Measurements from ENCODE around the gene SOHLH2. TPM values are rescaled to one million over a fixed set of nuclear protein-coding genes. Genes with fewer than 3 reads are reported as not detected.

SOHLH2 gene
- total RNA-seq, 2 experiments from 2014 or later = not detected

- ATAC-seq = no peak
- DNase-seq = no peak
- H3K4me3 Mint-ChIP-seq = no peak overlapping the region
- intact Hi-C loops (cut with micrococcal nuclease) = no loop called here
- CTCF ChIA-PET = no interaction called here
- no peak overlapping the region for H3K27ac Mint-ChIP-seq
- no peaks in the 10 kb centered on the region for H3K27me3 Mint-ChIP-seq
- TF ChIP-seq CTCF (IDR thresholded peaks at IDR 0.05) = no peak
- POLR2A ChIA-PET = no interaction called here
- no peaks in the 10 kb centered on the region for H3K9me3 Mint-ChIP-seq
- no peaks in the 10 kb centered on the region for H3K36me3 Mint-ChIP-seq (ENCODE audit: low read depth)
- H3K4me1 Mint-ChIP-seq (ENCODE audit: low read depth) = no peaks in the 10 kb centered on the region
Observed at GRCh38 chr13:36142735-36143134, 71.6 kb downstream of the SOHLH2 start.

DNA sequence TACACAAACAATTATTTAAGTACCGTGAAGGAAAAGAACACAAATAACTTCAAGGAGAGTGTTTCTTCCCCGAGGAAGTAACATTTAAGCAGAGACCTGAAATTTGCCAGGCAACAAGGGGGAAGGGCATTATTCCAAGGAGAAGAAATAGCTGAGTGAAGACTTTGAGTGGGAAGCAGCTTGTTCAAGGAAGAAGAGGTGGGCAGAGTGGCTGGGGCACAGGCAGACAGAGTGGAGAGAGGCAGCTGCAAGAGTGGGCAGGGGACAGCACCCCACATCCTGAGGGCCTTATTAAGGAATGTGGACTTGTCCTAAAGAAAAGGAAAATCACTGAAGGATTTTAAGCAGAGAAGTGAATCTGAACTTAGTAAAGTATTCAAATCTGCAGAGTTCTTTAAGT lies 78.5 kb downstream of the SOHLH2 start:
- no peak for TF ChIP-seq CTCF (IDR thresholded peaks at IDR 0.05)
- ATAC-seq (no peak), DNase-seq (no peak)
- Mint-ChIP-seq H3K9me3 (peaks cover 2% of the 10 kb centered on the region), H3K27me3 (peaks cover 12% of the 10 kb centered on the region), H3K36me3 (ENCODE audit: low read depth) (no peaks in the 10 kb centered on the region), H3K4me1 (ENCODE audit: low read depth) (no peaks in the 10 kb centered on the region), H3K4me3 (no peak overlapping the region), H3K27ac (no peak overlapping the region)
- ChIA-PET POLR2A (no interaction called here), CTCF (no interaction called here)
- intact Hi-C loops (cut with micrococcal nuclease) = no loop called here

GRCh38 chr13:36134632-36135031 lies 79.7 kb downstream of the SOHLH2 start:
- DNase-seq = no peak
- TF ChIP-seq CTCF (IDR thresholded peaks at IDR 0.05) = no peak
- intact Hi-C loops (cut with micrococcal nuclease) = no loop called here
- H3K27me3 Mint-ChIP-seq = peaks cover 19% of the 10 kb centered on the region
- H3K4me1 Mint-ChIP-seq (ENCODE audit: low read depth) = no peaks in the 10 kb centered on the region
- no peak overlapping the region for H3K4me3 Mint-ChIP-seq
- ATAC-seq = no peak
- CTCF ChIA-PET = no interaction called here
- H3K36me3 Mint-ChIP-seq (ENCODE audit: low read depth) = no peaks in the 10 kb centered on the region
- H3K27ac Mint-ChIP-seq = no peak overlapping the region
- peaks cover 2% of the 10 kb centered on the region for H3K9me3 Mint-ChIP-seq
- POLR2A ChIA-PET = no interaction called here

GRCh38 chr13:36133950-36134626 lies 80.3 kb downstream of the SOHLH2 start:
- no peaks in the 10 kb centered on the region for H3K4me1 Mint-ChIP-seq (ENCODE audit: low read depth)
- TF ChIP-seq CTCF (IDR thresholded peaks at IDR 0.05) = no peak
- no peak for ATAC-seq

DNA sequence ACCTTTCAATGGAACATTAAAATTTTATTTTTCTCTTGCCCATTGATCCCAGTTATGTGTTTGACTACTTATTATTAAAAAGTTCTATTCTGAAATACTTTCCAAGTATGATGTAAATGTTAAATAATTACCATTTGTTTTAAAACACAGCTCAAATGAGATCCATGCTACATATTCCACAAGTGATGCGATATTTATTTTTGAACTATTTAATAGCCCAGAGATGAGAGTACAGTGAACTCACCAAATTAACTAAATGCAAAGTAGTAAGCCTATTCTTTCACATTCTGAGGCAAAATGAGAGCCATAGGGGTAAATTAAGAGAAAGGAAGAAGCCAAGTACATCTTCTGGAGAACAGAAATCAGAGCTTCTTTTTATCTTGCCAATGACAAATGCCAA lies 82.0 kb downstream of the SOHLH2 start:
- no peaks in the 10 kb centered on the region for H3K4me1 Mint-ChIP-seq (ENCODE audit: low read depth)
- H3K9me3 Mint-ChIP-seq = peaks cover 2% of the 10 kb centered on the region
- DNase-seq = no peak
- no peak for TF ChIP-seq CTCF (IDR thresholded peaks at IDR 0.05)
- POLR2A ChIA-PET = no interaction called here
- no peak for ATAC-seq
- H3K27me3 Mint-ChIP-seq = peaks cover 23% of the 10 kb centered on the region
- intact Hi-C loops (cut with micrococcal nuclease) = no loop called here
- H3K27ac Mint-ChIP-seq = no peak overlapping the region
- H3K4me3 Mint-ChIP-seq = no peak overlapping the region
- no peaks in the 10 kb centered on the region for H3K36me3 Mint-ChIP-seq (ENCODE audit: low read depth)
- CTCF ChIA-PET = no interaction called here

More at GRCh38 chr13:36133950-36134626, 80.3 kb downstream of the SOHLH2 start:
- intact Hi-C loops (cut with micrococcal nuclease) = no loop called here
- ChIA-PET CTCF (no interaction called here), POLR2A (no interaction called here)
- Mint-ChIP-seq H3K4me3 (no peak overlapping the region), H3K27me3 (peaks cover 21% of the 10 kb centered on the region), H3K27ac (no peak overlapping the region), H3K36me3 (ENCODE audit: low read depth) (no peaks in the 10 kb centered on the region), H3K9me3 (peaks cover 2% of the 10 kb centered on the region)
- no peak for DNase-seq
